ENCODE results near the gene LRIG2.

LRIG2 gene

GRCh38 chr1:113138778-113139177, 65.8 kb downstream of the LRIG2 start (continued):
- TF ChIP-seq ELK4 (IDR thresholded peaks at IDR 0.05; ENCODE audit: borderline replicate concordance, low read depth, low read length) (no peak), ZNF501 (tag by site-specific recombination; IDR thresholded peaks at IDR 0.05) (no peak), ZNF133 (tag by site-specific recombination; IDR thresholded peaks at IDR 0.05) (no peak), RBAK (tag by site-specific recombination; IDR thresholded peaks at IDR 0.05) (no peak)

DNA sequence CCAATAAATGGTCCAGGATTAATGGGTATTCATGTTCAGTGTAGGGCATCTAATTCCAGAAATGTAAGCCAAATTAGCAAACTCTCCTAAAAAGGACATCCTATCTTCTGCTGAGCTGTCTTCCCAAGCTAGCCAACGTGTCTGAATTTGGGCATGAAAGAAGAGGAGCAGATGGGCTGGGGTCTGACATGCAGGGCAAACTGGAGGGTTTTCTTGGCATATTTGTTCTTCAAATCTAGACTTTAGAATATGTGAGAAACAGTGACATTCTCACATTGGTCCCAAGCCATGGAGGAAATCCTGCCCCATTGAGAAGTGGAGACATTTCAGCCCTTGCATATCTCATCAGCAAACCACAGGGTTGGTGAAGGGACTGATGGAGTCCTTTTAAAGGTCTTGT, 67.2 kb downstream of the LRIG2 start:
- CTCF ChIA-PET: interaction anchor here (0.6 to 3.3 kb wide), 14 partner anchors 38 to 912 kb away, joined by 3 to 16 read pairs (median 4); partner anchors contain the start of genes MAGI3 and PPM1J
- POLR2A ChIA-PET: interaction anchor here (1.3 to 2.2 kb wide), 2 partner anchors 250 to 251 kb away, joined by 3 to 9 read pairs; partner anchors contain the start of gene MAGI3
- H3K4me1 ChIP-seq (ENCODE audit: control insufficient read depth, insufficient read depth, low read length): no peaks in the 10 kb centered on the region

DNA sequence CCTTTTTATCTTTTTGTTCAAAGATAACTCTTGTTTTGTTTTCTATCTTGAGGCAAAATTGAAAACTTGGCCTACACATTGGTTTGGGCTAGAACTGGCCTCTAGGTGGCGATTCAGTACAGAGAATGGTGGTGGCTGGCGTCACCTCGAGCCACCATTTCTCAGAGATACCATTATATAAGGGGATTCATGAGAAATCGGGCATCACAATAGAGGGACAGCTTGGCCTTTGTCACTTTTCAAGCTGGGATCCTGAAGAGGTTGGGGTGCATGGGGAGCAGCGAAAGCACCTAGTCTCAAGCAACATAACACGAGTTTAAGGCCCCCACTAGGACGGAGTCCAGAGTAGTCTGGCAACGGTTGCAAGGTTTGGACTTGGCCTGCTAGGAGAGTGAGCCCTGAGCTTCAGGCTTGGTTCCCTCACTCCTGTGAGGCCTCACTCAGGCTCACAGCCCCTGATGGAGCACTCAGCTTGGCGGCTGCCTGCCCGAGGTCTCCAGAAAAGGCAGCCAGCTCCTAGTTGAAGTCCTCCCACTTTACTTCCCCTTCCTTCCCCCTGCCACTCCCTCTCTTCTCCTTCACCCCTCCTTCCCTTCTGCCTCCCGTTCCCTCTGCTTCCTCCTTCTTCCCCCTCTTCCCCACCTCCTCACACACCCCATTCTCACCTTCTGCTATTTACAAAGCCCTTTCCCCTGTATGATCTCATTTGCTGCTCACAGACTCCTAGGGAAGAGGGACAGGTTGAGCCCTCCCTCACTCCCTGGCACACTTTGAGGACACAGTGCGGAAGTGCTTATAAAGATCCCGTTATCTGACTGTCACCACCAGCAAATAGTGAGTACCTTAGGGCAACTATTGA, 67.8 kb downstream of the LRIG2 start:
- no peak overlapping the region for H3K27ac ChIP-seq (ENCODE audit: extremely low read depth, low read depth, low read length)
- no peaks in the 10 kb centered on the region for H3K4me1 ChIP-seq (ENCODE audit: control insufficient read depth, insufficient read depth, low read length)
- ChIA-PET CTCF (interaction anchor here (0.5 to 3.3 kb wide), 20 partner anchors 9 to 838 kb away, joined by 3 to 16 read pairs (median 4); partner anchors contain the start of genes MAGI3 and PPM1J), POLR2A (interaction anchor here (1.3 to 2.2 kb wide), 2 partner anchors 249 to 251 kb away, joined by 3 to 9 read pairs; partner anchors contain the start of gene MAGI3)
- no peaks in the 10 kb centered on the region for H3K9me3 ChIP-seq (ENCODE audit: control insufficient read depth, insufficient read depth, low read depth, low read length)
- no peaks in the 10 kb centered on the region for H3K36me3 ChIP-seq (ENCODE audit: control insufficient read depth in 2 of 2, insufficient read depth in 1 of 2, low read length in 2 of 2)
- no peak overlapping the region for H3K4me3 ChIP-seq (ENCODE audit: low read depth, low read length)
- TF ChIP-seq ZNF660 (tag by site-specific recombination; IDR thresholded peaks at IDR 0.05): peak; percentile 18; the same call in 1 of the 2 replicates
- peak; percentile 74 for TF ChIP-seq YY1 (tag by site-specific recombination; IDR thresholded peaks at IDR 0.05)
- TF ChIP-seq ZNF654 (tag by site-specific recombination; IDR thresholded peaks at IDR 0.05; ENCODE audit: low read depth): peak; percentile 93
- no peak for TF ChIP-seq ZNF580 (tag by site-specific recombination; IDR thresholded peaks at IDR 0.05)
- TF ChIP-seq, protein P1, sequence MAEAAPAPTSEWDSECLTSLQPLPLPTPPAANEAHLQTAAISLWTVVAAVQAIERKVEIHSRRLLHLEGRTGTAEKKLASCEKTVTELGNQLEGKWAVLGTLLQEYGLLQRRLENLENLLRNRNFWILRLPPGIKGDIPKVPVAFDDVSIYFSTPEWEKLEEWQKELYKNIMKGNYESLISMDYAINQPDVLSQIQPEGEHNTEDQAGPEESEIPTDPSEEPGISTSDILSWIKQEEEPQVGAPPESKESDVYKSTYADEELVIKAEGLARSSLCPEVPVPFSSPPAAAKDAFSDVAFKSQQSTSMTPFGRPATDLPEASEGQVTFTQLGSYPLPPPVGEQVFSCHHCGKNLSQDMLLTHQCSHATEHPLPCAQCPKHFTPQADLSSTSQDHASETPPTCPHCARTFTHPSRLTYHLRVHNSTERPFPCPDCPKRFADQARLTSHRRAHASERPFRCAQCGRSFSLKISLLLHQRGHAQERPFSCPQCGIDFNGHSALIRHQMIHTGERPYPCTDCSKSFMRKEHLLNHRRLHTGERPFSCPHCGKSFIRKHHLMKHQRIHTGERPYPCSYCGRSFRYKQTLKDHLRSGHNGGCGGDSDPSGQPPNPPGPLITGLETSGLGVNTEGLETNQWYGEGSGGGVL (tag by site-specific recombination; IDR thresholded peaks at IDR 0.05): peak; percentile 94
- TF ChIP-seq ZBTB48 (tag by site-specific recombination; IDR thresholded peaks at IDR 0.05): peak; percentile 56; the same call in 1 of the 2 replicates
- TF ChIP-seq ZNF133 (tag by site-specific recombination; IDR thresholded peaks at IDR 0.05): 0 out of 2 replicates have a peak, but pooled peaks have one; percentile 10
- no peak for TF ChIP-seq MEIS1 (CRISPR knock-in tag; IDR thresholded peaks at IDR 0.05; ENCODE audit: borderline replicate concordance)
- 0 out of 2 replicates have a peak, but pooled peaks have one; percentile 20 for TF ChIP-seq SP7 (tag by site-specific recombination; IDR thresholded peaks at IDR 0.05)
- no peak for TF ChIP-seq ZSCAN16 (tag by site-specific recombination; IDR thresholded peaks at IDR 0.05)
- no peak for TF ChIP-seq ZNF184 (tag by site-specific recombination; IDR thresholded peaks at IDR 0.05)
- TF ChIP-seq ZNF514 (tag by site-specific recombination; IDR thresholded peaks at IDR 0.05): no peak
- TF ChIP-seq, protein P2, sequence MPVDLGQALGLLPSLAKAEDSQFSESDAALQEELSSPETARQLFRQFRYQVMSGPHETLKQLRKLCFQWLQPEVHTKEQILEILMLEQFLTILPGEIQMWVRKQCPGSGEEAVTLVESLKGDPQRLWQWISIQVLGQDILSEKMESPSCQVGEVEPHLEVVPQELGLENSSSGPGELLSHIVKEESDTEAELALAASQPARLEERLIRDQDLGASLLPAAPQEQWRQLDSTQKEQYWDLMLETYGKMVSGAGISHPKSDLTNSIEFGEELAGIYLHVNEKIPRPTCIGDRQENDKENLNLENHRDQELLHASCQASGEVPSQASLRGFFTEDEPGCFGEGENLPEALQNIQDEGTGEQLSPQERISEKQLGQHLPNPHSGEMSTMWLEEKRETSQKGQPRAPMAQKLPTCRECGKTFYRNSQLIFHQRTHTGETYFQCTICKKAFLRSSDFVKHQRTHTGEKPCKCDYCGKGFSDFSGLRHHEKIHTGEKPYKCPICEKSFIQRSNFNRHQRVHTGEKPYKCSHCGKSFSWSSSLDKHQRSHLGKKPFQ (tag by site-specific recombination; IDR thresholded peaks at IDR 0.05): no peak
- TF ChIP-seq ZBTB7A (tag by site-specific recombination; IDR thresholded peaks at IDR 0.05; ENCODE audit: low read depth): no peak
- no peak for TF ChIP-seq BCL6B (tag by site-specific recombination; IDR thresholded peaks at IDR 0.05)
- peak; percentile 87; the same call in 1 of the 2 replicates for TF ChIP-seq ZNF2 (tag by site-specific recombination; IDR thresholded peaks at IDR 0.05)
- TF ChIP-seq SP3 (tag by site-specific recombination; IDR thresholded peaks at IDR 0.05): no peak
- TF ChIP-seq ZSCAN30 (tag by site-specific recombination; IDR thresholded peaks at IDR 0.05): peak; percentile 37; the same call in 1 of the 2 replicates
- TF ChIP-seq REPIN1 (tag by site-specific recombination; IDR thresholded peaks at IDR 0.05; ENCODE audit: low read depth): no peak
- no peak for TF ChIP-seq ZNF670 (tag by site-specific recombination; IDR thresholded peaks at IDR 0.05; ENCODE audit: low read depth)
- peak; percentile 62; the same call in 1 of the 2 replicates for TF ChIP-seq EGR2 (tag by site-specific recombination; IDR thresholded peaks at IDR 0.05; ENCODE audit: low read depth)
- peak; percentile 68 for TF ChIP-seq ZBTB17 (tag by site-specific recombination; IDR thresholded peaks at IDR 0.05)
- TF ChIP-seq ZNF768 (tag by site-specific recombination; IDR thresholded peaks at IDR 0.05): no peak

More for the DNA sequence above, 67.2 kb downstream of the LRIG2 start:
- TF ChIP-seq ZNF350 (tag by site-specific recombination; IDR thresholded peaks at IDR 0.05): no peak
- Histone ChIP-seq H3K36me3 (ENCODE audit: control insufficient read depth in 2 of 2, insufficient read depth in 1 of 2, low read length in 2 of 2) (no peaks in the 10 kb centered on the region), H3K27ac (ENCODE audit: extremely low read depth, low read depth, low read length) (no peak overlapping the region), H3K4me3 (ENCODE audit: low read depth, low read length) (no peak overlapping the region), H3K9me3 (ENCODE audit: control insufficient read depth, insufficient read depth, low read depth, low read length) (no peaks in the 10 kb centered on the region)

All from HEK293 (cell line).